AG20443 (cell line): Measurements from ENCODE around the gene BTBD16.

Experiments used
- DNase-seq: peaks from one replicate; pipeline ENCODE4 v3.0.0; 2012; ENCODE audit warnings: low spot score, mixed read lengths

Gene BTBD16

DNA sequence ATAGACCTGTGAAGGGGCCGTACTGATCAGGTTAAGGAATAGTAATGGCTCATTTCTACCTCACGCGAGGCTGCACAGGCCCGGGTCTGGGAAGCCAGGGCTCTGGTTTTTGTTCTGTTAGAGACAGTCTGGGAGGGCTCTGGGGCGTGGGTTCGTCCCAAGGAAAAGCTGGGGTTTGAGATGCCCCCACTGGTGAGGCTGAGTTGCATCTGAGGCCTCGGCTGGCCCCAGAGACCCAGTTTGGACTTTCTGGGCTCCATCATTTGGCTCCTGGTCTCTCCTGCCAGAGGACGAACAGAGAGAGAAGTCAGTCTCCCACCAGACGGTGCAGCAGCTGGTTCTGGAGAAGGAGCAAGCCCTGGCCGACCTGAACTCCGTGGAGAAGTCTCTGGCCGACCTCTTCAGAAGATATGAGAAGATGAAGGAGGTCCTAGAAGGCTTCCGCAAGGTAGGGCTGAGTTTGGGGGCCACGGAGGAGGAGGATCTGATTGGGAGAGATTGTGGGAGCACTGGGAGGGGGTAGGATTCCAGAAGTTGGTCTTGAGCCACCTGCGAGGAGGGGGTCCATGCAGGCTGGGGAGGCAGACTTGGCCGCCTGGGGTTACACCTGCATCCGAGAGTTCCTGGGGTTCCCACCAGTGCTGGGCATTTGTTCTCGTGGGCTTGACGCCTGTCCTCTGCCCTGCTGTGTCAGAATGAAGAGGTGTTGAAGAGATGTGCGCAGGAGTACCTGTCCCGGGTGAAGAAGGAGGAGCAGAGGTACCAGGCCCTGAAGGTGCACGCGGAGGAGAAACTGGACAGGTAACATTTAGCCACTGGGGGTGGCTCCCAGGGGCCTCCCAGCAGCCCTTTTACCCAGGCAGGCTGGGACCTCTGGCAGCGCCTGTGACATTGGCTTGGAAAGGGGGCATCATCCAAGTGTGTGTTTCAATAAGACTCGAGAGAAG is 22.5 kb upstream of the BTBD16 start:
- DNase-seq: no peak

DNA sequence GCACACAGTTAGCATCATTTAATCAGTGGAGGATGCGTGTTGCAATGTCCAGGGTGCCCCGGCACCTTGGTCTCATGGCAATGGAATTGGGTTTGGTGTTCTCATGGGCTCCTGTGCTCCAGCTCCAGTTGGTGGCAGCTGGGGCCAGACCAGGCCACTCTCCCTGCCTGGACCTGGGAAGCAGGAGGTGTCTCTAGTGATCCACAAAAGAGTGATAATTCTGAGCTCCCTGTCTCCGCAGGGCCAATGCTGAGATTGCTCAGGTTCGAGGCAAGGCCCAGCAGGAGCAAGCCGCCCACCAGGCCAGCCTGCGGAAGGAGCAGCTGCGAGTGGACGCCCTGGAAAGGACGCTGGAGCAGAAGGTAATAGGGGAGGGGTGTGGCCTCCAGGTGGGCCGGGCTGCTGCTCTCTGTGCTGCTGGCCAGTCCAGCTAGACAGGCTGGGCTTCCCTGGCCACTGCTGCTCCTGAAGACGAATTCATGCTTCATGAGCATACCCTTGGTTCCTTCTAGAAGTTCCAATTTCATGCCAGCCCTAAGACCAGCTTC is 21.7 kb upstream of the BTBD16 start:
- DNase-seq: no peak

DNA sequence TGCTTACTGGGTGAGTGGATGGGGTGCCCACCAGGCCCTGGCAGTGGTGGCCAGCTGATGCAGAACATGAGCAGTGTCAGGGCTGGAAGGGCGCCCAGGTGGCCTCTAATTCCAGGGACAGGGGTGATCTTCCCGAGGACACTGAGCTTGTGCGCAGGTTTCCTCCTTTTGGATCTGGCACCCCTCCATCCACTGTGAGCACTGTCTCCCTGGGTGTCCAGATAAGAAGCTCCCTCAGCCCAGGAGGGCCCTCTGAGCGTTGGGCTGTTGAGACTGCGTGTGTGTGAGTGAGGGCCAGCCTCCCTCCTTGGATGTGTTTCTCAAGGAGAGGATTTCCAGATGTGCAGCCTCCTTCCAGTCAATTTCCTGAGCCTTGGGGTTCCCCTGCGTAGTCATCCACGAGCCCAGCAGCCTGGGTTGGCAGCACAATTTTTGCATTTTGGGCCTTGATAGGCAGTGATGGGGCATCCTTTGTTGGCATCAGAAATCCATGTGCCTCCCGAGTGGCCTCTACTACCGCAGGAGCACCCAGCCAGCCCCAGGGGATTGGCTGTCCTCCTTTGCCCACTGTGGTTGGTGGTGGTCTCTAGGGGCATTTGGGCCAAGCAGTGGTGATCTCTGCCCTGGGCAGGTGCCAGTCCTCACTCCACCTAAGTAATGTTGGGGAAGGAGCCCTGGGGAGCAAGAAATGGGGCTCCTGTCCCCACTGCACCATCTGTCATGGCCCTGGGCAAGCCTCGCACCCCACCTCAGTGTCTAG is 20.9 kb upstream of the BTBD16 start:
- no peak for DNase-seq

DNA sequence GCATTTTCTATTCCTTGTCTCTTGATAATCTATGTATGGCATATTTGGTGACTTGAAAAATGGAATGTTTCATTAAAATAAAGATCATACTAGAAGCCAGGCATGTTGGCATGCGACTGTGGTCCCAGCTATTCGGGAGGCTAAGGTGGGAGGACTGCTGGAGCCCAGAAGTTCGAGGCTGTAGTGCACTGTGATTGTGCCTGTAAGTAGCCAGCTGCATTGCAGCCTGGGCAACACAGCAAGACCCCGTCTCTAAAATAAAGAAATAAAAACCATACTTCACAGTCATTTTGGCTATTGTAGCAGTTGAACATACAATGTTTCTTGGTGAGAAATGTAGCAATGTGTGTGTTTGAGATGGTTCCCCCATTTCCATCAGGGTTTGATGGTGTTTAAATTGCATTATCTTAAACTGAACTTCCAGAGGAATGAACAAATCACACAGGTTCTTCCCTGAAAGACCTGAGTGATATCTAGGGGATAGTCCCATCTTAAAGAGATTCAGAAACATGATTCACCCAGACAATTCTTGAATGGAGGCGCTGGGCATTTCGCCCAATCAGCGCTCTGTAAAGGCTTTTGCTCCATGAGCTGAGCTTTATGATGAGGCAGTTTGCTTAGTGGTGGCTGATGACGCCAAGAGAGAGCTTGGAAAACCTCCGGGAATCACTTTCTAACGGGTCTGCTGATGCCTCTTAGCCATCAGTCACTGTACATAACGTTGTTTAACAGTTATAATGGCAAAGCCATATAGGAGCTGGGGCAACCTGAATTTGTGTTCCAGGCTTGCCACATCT is 19.4 kb upstream of the BTBD16 start:
- no peak for DNase-seq

DNA sequence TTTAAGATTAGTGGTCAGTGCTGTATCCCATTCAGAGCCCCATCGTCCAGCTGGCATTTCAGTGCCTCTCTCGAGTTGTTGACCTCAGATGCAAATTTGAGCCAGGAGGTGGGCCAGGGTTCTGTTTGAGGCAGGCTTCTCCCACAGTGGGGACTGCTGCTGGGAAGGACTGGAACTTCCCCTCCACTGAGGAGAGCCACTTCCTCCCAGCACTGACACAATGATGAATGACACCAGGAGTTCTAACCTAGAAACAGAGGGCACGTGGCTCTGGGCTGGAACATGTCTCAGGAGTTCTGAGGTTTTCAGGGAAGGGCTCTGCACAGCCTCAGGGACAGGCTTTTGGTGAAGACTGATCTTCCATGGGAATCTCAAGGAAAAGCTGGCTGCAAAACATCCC is 18.3 kb upstream of the BTBD16 start:
- DNase-seq: no peak

DNA sequence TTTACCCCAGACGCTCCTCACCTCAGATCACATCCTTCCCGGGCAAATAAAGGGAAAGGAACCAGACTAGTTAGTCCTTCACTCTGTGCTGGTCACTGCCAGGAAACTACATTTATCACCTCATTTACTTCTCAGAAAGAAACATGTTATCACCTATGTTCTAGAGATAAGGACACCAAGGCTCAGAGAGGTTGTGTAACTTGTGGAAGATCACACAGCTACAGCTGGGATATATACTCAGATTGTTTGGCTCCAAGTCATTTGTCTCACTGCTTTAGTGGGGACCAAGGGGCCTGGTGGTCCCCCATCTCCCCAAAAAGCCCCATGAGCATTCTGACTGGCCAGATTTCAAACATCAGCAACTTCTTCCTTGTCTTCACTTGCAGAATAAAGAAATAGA is 17.5 kb upstream of the BTBD16 start:
- DNase-seq: no peak

DNA sequence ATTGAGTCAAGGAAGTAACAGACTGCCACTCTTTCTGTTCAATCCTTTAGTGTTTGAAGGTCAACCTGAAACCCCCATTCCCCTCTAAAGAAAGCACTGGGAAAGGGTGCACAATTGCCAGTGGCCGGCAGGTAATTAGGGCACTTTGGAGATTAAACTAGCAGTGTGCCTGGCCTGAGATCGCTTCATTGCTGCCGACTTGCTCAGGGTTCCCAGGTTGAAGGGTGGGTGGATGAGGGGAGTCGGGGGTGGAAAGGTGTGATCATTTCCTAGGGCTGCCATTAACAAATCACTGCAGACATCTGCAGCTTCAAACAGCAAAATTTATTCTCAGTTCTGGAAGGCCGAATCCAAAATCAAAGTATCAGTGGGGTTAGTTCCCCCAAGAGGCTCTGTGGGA is 16.3 kb upstream of the BTBD16 start:
- DNase-seq: no peak

DNA sequence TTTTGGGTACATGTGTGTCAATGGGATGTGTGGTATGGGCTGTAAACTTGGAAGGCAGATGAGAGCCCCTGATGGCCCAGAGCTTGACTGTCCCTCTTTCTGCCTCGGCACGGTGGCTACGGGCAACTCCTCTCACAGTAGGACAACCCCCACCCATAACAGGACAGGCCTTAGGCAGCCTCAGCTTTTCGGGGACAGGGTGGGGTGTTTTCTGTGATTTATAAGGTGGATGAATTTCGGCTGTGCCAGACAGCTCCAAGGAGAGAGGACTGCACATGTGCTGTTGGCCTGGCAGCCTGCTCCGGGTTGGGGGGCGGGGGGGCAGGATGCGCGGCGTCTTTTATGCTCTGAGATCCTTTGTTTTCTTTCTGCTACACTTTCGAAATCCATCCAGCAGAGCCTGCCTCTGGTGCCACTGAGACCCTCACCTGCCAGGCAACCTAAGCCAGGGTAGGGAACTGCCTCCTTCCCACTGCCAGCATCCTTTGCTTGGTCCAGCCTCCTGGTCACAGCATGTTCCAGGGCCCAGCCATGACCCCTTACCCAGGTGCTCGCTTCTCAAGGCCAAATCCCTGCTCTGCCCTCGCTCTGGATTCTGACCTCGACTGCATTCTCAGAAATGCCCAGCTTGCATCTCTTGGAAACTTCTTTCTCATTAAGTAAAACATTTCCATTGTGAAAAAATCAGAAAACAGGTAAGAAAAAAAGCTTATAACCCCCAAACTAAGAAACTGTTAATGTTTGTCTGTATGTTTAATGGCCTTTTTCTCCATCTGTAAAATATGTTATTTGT is 15.4 kb upstream of the BTBD16 start:
- no peak for DNase-seq

DNA sequence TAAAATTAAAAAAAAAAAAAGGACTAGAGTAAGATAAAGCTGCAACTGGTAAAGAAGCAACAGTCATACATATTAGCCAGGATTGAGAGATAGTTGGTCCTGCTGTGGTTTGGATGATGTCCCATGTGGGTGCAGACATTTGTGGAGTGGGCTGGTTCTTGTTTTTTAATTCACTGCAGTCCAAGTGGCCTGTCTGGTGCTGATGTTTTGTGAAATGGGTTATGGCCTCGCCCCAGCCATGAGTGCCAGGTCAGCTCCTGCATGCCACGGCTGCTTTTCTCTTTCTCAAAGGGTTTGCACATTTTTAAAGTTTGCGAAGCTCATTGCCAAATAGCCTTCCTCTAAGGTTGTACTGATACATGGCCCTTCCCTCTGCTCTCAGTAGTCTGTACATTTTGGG is 14.1 kb upstream of the BTBD16 start:
- DNase-seq: peak; percentile 29

DNA sequence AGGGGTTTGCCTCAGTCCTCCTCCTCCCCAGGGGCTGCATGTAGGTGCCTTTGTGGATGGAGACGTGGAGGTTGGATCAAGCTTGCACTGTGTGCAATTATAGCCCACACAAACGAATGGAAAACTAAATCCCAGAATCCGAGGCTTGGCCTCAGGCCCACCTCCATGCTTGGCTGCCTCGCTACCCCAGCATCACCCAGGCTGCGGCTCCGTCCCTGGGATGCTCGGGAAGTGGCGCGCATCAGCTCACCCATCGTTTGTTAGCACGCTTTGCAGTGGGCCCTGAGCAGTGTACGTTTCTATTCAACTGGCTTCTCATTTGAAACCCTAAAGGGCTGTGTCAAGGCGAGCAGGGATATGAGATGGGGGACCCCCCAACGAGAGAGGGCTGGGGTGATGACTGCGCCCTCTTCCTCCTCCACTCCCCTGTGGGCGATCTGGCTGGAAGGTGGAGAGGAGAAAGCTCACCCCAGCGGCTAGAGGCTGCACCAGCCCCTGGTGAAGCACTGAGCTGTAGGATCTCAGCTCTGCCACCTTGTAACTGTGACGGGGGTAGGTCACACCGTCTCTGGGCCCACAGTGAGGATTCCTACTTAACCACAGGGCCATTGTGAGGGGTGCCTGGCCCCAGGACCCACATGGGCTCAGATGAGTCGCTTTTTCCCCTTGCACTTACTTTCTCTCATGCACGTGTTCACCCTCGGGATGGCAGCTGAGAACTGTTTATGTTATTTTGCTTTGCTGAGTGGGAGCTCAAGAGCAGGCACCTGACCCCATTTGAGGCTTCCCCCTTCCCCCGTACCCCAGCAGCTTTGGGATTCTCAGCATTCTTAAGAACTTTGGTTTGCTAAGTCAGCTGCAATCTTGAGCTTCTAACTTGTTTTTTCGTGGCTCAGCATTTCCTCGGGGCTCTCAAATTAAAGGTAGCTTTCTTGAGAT is 12.7 kb upstream of the BTBD16 start:
- no peak for DNase-seq

DNA sequence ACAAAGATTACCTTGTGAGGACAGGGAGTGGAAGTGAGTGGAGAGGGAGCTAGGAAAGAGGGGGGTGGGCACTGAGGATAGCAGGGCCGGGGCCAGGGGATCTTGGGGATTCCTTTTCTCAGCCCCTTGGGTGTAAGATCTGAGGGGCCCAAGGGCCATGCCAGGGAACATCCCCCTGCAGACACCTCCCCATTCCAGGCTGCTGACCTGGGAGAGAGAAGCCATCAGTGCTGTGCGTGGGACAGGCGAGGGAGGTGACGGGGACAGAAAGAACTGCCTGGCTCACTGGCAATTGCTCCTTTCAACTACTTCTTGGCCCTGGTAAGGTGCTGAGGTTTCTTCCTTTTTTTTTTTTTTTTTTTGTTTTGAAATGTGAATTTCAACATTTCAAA is 12.0 kb upstream of the BTBD16 start:
- DNase-seq: no peak

DNA sequence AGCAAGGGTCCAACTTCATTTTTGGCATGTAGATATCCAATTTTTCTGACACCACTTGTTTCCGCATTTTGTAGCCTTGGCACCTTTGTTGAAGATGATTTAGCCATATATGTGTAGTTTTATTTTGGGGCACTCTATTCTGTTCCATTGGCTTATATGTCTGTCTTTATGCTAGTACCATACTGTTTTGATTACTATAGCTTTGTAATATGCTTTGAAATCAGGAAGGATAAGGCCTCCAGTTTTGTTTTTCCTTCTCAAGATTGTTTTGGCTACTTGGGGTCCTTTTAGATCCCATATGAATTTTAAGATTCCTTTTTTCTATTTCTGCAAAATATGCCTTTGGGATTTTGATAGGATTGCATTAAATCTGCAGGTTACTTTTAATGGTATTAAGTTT is 9.5 kb upstream of the BTBD16 start:
- no peak for DNase-seq

DNA sequence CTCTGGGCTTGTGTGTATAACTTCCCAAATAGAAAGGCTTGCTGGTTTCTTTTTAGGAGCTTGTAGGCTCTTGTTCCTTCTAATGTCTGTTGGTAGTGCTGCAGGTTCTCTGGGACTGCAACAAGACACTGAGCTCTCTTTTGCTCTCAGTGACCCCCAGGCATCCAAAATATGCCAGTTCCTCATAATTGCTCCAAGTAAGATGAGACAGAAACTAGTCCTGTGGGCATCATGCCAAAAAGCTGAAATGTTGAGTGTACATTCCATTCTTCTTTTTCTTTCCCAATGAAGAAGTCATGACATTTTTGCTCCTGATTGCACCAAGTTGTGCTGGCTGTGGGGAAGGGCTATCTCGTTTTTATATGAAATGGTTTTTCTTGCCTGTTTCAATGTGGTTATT is 7.1 kb upstream of the BTBD16 start:
- peak; percentile 75 for DNase-seq

DNA sequence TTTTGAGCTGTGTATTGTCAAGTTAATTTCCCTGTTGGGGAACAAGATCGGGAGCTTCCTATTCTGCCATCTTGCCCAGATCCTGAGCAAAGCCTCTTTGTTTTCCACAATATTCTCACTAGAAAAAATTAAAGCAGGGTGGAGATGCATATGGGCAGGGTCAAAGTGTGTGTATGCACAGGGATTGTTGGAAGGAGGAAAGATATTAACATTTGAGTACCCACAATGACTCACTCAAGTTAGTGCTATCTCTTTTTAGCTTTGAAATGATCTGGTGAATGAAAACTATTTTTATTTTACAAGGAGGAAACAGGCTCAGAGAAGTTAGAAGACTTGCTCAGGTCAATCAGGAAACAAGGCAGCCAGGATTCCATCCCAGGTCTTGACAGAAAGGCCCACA is 6.7 kb upstream of the BTBD16 start:
- no peak for DNase-seq

DNA sequence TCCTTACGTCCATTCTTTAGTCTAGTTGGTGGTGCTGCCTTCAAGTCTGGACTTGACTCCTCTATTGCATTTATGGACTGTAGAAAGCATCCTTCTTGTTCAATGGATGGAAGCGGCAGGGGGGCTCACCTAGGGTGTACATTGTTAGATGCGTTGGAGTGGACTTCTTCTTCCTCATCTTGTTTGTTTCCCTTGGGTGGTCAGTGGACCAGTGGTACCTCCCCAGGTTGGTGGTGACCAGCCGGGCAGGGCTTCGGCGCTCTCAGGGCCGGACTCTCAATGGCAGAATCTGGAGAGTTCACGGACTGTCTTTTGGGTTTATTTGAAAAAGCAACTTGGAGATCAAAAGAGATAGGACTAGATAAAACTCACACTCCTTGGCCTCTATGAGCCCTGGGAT is 6.2 kb upstream of the BTBD16 start:
- no peak for DNase-seq

DNA sequence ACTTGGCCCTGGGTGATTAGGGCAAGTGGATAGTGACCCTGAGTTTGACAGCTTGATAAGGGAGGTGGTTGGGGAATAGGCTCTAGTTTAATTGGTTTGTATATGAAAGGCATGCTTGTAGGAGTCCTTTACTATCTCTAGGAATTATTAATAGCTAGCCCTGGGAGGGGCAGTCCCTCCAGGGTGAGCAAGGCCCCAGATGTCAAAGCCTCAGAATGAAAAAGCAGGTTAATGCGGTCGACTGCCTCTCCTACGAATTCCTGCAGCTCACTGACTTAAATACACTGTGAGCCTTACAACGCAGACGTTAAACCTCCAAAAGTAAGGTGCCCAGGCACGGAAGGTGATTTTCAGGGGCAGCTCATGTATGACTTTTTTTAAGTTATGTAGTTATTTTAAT is 5.2 kb upstream of the BTBD16 start:
- no peak for DNase-seq

DNA sequence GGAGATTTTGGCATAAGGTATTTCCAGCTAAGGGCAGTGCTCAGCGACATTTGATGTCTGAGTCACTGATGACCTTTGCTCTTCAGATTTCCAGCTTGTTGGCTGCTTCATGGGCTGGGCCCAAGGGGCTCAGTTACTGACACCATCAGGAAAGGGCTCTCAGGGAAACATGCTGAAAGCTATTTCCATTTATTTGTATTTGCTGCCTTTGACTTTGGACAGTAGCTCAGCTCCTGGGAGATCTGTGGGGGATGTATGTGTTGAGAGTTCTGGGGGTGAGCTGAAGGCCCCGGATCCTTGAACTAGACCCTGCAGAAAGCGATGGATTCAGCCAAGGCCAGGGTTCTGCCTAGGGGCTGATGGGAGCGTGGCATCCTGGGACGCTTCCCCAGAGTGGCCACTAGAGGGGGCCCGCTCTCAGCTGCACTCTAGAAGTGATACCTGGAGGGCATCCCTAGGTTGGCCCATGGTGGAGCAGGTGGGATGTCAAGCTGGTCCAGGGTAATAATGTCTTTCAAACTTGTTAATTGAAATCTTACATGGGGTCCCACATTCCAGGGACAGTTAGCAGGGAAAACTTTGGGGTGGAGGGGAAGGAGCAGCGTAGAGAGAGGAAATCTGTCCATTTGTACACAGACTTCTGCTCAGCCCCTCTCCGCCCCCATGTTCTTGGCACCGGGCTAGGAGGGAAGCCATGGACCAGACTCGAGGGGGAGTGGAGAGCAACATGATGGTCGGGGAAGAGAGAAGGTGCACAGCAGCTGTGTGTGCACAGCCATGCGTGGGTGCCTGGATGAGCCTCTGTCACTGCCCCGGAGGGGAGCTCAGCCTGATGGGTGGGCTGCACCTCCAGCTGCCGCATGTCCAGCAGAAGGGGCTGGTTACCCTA is 3.0 kb upstream of the BTBD16 start:
- peak; percentile 89 for DNase-seq

DNA sequence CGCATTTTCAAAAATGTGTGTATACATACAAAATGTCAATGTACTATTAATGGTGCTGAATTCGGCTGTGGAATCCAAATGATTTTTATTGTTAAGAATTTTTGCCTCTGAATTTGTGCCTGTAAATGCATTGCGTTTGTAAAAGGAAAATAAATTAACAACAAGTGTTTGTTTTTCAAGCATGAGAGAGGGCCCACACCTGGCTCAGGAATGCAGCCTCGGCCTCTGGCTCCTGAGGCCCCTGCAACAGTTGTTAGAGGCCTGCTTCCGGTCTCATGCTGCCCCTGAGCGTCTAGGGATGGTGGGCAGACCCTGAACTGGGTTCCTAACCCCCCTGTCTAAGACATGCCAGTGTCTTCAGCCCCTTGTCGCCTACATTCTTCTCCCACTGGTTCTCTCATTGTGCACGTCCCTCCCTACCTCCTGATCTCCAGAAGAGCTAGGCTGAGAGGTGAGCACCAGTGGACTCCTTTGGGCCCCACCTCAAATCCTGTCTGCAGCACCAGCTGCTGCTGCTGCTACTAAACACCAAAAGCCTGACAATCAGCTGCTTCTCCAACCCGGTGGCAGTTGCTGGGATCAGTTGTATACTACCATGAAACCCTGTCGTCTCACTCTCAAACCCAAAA is 1.9 kb upstream of the BTBD16 start:
- DNase-seq: no peak
